Lower leg skin (tissue), 3 donors: Measurements from ENCODE around the gene PRRC2C.
"Not testable (repeated sequence)": the region's sequence is repeated elsewhere in the genome, so short reads cannot be mapped to it uniquely, and the experiment has no call there.

Source experiments
- CTCF ChIP-seq, 3 donors: fragments of 450-650 bp; IDR thresholded peaks; one replicate each; pipeline ENCODE4 v1.5.1; 2016; ENCODE audit warnings: antibody characterized with exemption in 3 of 3, mild to moderate bottlenecking in 3 of 3, moderate library complexity in 2 of 3
- POLR2A ChIP-seq, 2 donors: fragments of 450-650 bp; IDR thresholded peaks; one replicate each; pipeline ENCODE4 v1.6.1; 2016 to 2017; ENCODE audit warnings: antibody characterized with exemption in 2 of 2, mild to moderate bottlenecking in 1 of 2, moderate library complexity in 1 of 2

- not testable (repeated sequence) for TF ChIP-seq CTCF, POLR2A (IDR thresholded peaks at IDR 0.05)
Measured at GRCh38 chr1:171441278-171441895, 43.9 kb upstream of the PRRC2C start.
